K562 (cell line): ENCODE measurements around the gene CREB3L2. TPM values are rescaled to one million over a fixed set of nuclear protein-coding genes. Genes with fewer than 3 reads are reported as not detected.
A peak's percentile ranks its signal among the peaks of the same experiment; 100 is the strongest.

Experiments used
- ERF ChIP-seq: fragments of 450-650 bp; formaldehyde crosslinking; IDR thresholded peaks from 2 replicates; pipeline ENCODE4 v1.4.0; 2020; ENCODE audit warnings: mild to moderate bottlenecking, mixed read lengths
- KDM1A ChIP-seq, 2 experiments: fragments of 450-650 bp; IDR thresholded peaks; 2 replicates each; pipeline ENCODE4 v1.6.1; 2016; ENCODE audit warnings: mild to moderate bottlenecking in 2 of 2
- KHSRP ChIP-seq: fragments of 450-650 bp; IDR thresholded peaks from 2 replicates; pipeline ENCODE4 v1.6.1; 2017
- NCOA1 ChIP-seq: fragments of 450-650 bp; IDR thresholded peaks from 2 replicates; pipeline ENCODE4 v1.6.1; 2016; ENCODE audit warnings: low read depth
- NR2C2 ChIP-seq, 2 experiments: fragments of 200-800 bp in 1 of 2; sonication (Bioruptor generic) in 1 of 2; sonication (generic) in 1 of 2; formaldehyde crosslinking in 1 of 2; IDR thresholded peaks; 2 replicates each; pipeline versions ENCODE4 v1.6.1 to v1.8.0; 2016 to 2022; ENCODE audit warnings: mild to moderate bottlenecking in 1 of 2, missing compliant biosample characterization in 1 of 2, missing genetic modification characterization in 1 of 2, missing genetic modification reagents in 1 of 2
- PHF8 ChIP-seq: fragments of 200-600 bp; sonication (generic); IDR thresholded peaks from 2 replicates; pipeline ENCODE4 v1.6.1; 2012; ENCODE audit warnings: mixed run types, mild to moderate bottlenecking, inconsistent platforms, low read length, moderate library complexity, borderline replicate concordance
- RBFOX2 ChIP-seq: fragments of 200-400 bp; formaldehyde crosslinking; IDR thresholded peaks from 2 replicates; pipeline ENCODE4 v1.6.1; 2017; ENCODE audit warnings: low read depth, mild to moderate bottlenecking, low read length, moderate library complexity
- RBM34 ChIP-seq: fragments of 200-400 bp; formaldehyde crosslinking; IDR thresholded peaks from 2 replicates; pipeline ENCODE4 v1.6.1; 2018; ENCODE audit warnings: low read length, borderline replicate concordance; ENCODE audit not compliant: insufficient read depth
- SMC3 ChIP-seq: conservative IDR thresholded peaks from 2 replicates; pipeline ENCODE4 v1.6.1; 2011; ENCODE audit warnings: low read depth, low read length, improper control_type of control experiment; ENCODE audit not compliant: insufficient read depth
- TAF1 ChIP-seq: IDR thresholded peaks from 2 replicates; pipeline ENCODE4 v1.6.1; 2011; ENCODE audit warnings: mild to moderate bottlenecking, low read length, moderate library complexity; ENCODE audit not compliant: insufficient read depth, control insufficient read depth, severe bottlenecking; ENCODE audit errors: extremely low read depth
- ZKSCAN8 ChIP-seq: fragments of 200-800 bp; sonication (Bioruptor generic); IDR thresholded peaks from 2 replicates; pipeline ENCODE4 v1.6.1; 2016; ENCODE audit warnings: missing genetic modification characterization, missing compliant biosample characterization
- ZNF384 ChIP-seq: IDR thresholded peaks from 2 replicates; pipeline ENCODE4 v1.6.1; 2012; ENCODE audit warnings: low read depth, low read length, improper control_type of control experiment
- polyA plus RNA-seq, 8 experiments: library from polyadenylated mRNA; depleted of rRNA in 4 of 8; stranded (reverse) in 5 of 8; unstranded in 3 of 8; fragments of >200 nt; fragmentation: Nextera tagmentation in 2 of 8; fragmentation: Illumina TruSeq in 1 of 8; extraction: Ambion mirVana in 2 of 8; extraction: Trizol in 1 of 8; gene quantifications; 2 replicates each; pipeline versions ENCODE4 v1.2.1 to v1.2.3, GENCODE V29; 2011 to 2014; ENCODE audit warnings: inconsistent platforms in 1 of 8, missing spikeins in 1 of 8
- total RNA-seq, 7 experiments: library from RNA; depleted of rRNA in 6 of 7; stranded (reverse); fragments of >200 nt in 6 of 7; fragmentation: Illumina TruSeq in 2 of 7; extraction: Trizol in 2 of 7; gene quantifications; 2 replicates each; pipeline versions ENCODE4 v1.2.1 to v1.2.3, GENCODE V29; 2011 to 2021; ENCODE audit warnings: low replicate concordance in 1 of 7
- TF ChIP-seq, protein P1 (sequence below): sonication (generic); formaldehyde crosslinking; IDR thresholded peaks from 2 replicates; pipeline ENCODE4 v1.8.1; 2023; ENCODE audit warnings: missing genetic modification reagents, mild to moderate bottlenecking, borderline replicate concordance
- TF ChIP-seq, protein P2 (sequence below): sonication (generic); formaldehyde crosslinking; IDR thresholded peaks from 2 replicates; pipeline ENCODE4 v1.8.0; 2022; ENCODE audit warnings: mild to moderate bottlenecking, missing genetic modification reagents
- TF ChIP-seq, protein P3 (sequence below), 3 experiments: fragments of 200-800 bp in 1 of 3; sonication (Bioruptor generic) in 1 of 3; sonication (generic) in 1 of 3; formaldehyde crosslinking in 1 of 3; IDR thresholded peaks; 2 replicates each; pipeline versions ENCODE4 v1.6.1 to v1.8.0; 2016 to 2022; ENCODE audit warnings: mild to moderate bottlenecking in 2 of 3, missing compliant biosample characterization in 2 of 3, missing genetic modification characterization in 2 of 3, missing genetic modification reagents in 1 of 3
- TF ChIP-seq, protein P4 (sequence below), 2 experiments: IDR thresholded peaks; 2 replicates each; pipeline ENCODE4 v1.6.1; 2012; ENCODE audit warnings: improper control_type of control experiment in 2 of 2, low read depth in 2 of 2, low read length in 2 of 2, borderline replicate concordance in 1 of 2

Gene CREB3L2
- total and polyA plus RNA-seq, 9 of the 15 experiments (the other 6 are each of a cell fraction or from before 2014, with no cell fraction given): 7.1 to 45.6 (median 15.8) TPM

DNA sequence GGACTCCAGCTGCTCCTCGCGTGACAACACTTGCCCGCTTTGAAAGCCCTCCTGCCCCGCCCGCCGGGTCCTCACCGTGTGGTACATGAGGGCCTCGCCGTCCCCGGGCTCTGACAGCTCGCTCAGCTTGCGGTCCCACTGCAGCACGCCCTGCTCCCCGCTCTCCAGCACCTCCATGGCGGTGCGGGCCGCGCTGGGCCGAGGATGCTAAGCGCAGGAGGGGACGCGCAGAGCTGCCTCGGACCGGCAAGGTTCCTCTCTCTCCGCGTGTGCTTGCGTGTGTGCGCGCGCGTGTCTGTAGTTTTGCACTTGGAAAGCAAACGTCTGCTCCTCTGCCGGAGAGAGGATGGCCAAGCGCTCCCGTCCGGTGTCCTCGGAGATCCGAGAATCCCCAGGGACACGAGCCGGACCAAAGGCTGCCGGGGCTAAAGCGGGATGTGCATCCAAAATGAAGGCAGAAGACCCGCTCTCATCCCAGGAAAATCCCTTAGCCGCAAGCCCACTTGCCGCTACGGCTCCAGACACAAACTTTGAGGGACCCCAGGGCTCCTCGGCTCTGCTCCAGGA lies at the start of gene CREB3L2 (continued):
- TF ChIP-seq, protein P1, sequence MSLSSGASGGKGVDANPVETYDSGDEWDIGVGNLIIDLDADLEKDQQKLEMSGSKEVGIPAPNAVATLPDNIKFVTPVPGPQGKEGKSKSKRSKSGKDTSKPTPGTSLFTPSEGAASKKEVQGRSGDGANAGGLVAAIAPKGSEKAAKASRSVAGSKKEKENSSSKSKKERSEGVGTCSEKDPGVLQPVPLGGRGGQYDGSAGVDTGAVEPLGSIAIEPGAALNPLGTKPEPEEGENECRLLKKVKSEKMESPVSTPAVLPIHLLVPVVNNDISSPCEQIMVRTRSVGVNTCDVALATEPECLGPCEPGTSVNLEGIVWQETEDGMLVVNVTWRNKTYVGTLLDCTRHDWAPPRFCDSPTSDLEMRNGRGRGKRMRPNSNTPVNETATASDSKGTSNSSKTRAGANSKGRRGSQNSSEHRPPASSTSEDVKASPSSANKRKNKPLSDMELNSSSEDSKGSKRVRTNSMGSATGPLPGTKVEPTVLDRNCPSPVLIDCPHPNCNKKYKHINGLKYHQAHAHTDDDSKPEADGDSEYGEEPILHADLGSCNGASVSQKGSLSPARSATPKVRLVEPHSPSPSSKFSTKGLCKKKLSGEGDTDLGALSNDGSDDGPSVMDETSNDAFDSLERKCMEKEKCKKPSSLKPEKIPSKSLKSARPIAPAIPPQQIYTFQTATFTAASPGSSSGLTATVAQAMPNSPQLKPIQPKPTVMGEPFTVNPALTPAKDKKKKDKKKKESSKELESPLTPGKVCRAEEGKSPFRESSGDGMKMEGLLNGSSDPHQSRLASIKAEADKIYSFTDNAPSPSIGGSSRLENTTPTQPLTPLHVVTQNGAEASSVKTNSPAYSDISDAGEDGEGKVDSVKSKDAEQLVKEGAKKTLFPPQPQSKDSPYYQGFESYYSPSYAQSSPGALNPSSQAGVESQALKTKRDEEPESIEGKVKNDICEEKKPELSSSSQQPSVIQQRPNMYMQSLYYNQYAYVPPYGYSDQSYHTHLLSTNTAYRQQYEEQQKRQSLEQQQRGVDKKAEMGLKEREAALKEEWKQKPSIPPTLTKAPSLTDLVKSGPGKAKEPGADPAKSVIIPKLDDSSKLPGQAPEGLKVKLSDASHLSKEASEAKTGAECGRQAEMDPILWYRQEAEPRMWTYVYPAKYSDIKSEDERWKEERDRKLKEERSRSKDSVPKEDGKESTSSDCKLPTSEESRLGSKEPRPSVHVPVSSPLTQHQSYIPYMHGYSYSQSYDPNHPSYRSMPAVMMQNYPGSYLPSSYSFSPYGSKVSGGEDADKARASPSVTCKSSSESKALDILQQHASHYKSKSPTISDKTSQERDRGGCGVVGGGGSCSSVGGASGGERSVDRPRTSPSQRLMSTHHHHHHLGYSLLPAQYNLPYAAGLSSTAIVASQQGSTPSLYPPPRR: no peak; the same call in 1 of the 2 replicates
- TF ChIP-seq, protein P2, sequence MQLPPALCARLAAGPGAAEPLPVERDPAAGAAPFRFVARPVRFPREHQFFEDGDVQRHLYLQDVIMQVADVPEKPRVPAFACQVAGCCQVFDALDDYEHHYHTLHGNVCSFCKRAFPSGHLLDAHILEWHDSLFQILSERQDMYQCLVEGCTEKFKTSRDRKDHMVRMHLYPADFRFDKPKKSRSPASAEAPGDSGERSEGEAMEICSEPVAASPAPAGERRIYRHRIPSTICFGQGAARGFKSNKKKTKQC (CRISPR knock-in tag): peak; percentile 97
- TF ChIP-seq, protein P3, sequence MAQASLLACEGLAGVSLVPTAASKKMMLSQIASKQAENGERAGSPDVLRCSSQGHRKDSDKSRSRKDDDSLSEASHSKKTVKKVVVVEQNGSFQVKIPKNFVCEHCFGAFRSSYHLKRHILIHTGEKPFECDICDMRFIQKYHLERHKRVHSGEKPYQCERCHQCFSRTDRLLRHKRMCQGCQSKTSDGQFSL (CRISPR knock-in tag; IDR thresholded peaks at IDR 0.05): no peak; the same call in 1 of the 2 replicates
- TF ChIP-seq, protein P3 (tag; IDR thresholded peaks at IDR 0.05): no peak
- TF ChIP-seq PHF8 (peak; percentile 69), KHSRP (no peak), RBM34 (no peak), RBFOX2 (peak; percentile 87), ZKSCAN8 (no peak), SMC3 (no peak), NCOA1 (no peak), ERF (CRISPR knock-in tag) (peak; percentile 93), ZNF384 (no peak), KDM1A (IDR thresholded peaks at IDR 0.05) (0 out of 4 replicates have a peak, but pooled peaks of 1 of the 2 experiments have one; percentile 4), NR2C2 (CRISPR knock-in tag; IDR thresholded peaks at IDR 0.05) (no peak; the same call in 1 of the 2 replicates), NR2C2 (tag; IDR thresholded peaks at IDR 0.05) (no peak), TAF1 (no peak)
- TF ChIP-seq, protein P4, sequence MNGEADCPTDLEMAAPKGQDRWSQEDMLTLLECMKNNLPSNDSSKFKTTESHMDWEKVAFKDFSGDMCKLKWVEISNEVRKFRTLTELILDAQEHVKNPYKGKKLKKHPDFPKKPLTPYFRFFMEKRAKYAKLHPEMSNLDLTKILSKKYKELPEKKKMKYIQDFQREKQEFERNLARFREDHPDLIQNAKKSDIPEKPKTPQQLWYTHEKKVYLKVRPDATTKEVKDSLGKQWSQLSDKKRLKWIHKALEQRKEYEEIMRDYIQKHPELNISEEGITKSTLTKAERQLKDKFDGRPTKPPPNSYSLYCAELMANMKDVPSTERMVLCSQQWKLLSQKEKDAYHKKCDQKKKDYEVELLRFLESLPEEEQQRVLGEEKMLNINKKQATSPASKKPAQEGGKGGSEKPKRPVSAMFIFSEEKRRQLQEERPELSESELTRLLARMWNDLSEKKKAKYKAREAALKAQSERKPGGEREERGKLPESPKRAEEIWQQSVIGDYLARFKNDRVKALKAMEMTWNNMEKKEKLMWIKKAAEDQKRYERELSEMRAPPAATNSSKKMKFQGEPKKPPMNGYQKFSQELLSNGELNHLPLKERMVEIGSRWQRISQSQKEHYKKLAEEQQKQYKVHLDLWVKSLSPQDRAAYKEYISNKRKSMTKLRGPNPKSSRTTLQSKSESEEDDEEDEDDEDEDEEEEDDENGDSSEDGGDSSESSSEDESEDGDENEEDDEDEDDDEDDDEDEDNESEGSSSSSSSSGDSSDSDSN (IDR thresholded peaks at IDR 0.05; ENCODE audit: borderline replicate concordance in 1 of 2, low read depth in 2 of 2, low read length in 2 of 2): peak; percentile 40 to 94; a peak in 2 of 4 replicates
